Measurements from ENCODE around the gene PDE6A.

DNA sequence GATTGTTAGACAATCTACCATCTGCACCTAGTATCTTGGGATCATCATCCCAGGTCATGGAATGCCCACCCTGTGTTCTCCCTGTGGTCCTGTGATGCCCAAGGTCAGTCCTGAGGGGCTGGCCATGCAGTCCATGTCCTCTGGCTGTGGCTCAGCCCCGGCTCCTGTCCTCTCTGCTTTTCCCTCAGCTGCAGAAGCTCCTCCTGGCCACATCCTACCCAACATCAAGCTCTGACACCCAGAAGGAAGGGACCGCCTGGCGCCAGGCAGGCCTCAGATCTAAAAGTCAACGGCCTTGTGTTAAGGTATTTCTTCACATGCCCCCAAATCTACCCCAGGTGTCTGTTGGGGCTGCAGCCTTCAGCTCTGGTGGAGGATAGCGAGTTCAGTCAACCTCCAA lies 114.0 kb downstream of the PDE6A start:
- TF ChIP-seq, protein P1, sequence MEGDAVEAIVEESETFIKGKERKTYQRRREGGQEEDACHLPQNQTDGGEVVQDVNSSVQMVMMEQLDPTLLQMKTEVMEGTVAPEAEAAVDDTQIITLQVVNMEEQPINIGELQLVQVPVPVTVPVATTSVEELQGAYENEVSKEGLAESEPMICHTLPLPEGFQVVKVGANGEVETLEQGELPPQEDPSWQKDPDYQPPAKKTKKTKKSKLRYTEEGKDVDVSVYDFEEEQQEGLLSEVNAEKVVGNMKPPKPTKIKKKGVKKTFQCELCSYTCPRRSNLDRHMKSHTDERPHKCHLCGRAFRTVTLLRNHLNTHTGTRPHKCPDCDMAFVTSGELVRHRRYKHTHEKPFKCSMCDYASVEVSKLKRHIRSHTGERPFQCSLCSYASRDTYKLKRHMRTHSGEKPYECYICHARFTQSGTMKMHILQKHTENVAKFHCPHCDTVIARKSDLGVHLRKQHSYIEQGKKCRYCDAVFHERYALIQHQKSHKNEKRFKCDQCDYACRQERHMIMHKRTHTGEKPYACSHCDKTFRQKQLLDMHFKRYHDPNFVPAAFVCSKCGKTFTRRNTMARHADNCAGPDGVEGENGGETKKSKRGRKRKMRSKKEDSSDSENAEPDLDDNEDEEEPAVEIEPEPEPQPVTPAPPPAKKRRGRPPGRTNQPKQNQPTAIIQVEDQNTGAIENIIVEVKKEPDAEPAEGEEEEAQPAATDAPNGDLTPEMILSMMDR (IDR thresholded peaks at IDR 0.05; ENCODE audit: insufficient read depth, low read depth, low read length): no peak
- TF ChIP-seq EZH2 (IDR thresholded peaks at IDR 0.05; ENCODE audit: insufficient read depth, low read length): no peak
